ENCODE results near the gene PID1. TPM values are rescaled to one million over a fixed set of nuclear protein-coding genes. Genes with fewer than 3 reads are reported as not detected.

Gene PID1
- total and polyA plus RNA-seq, 10 donors, result 3.2 to 30.0 (median 14.7) TPM

GRCh38 chr2:229235131-229235914, 35.8 kb downstream of the PID1 start:
- intact Hi-C loops (cut with DNase I; ENCODE audit: low total_unique reads), result no loop called here
- Histone ChIP-seq H3K27ac (no peak overlapping the region), H3K9me3 (peaks cover 0 to 16% (median 7%) of the 10 kb centered on the region in 8 donors), H3K36me3 (no peaks in the 10 kb centered on the region), H3K4me3 (no peak overlapping the region), H3K4me1 (no peaks in the 10 kb centered on the region), H3K27me3 (replicated peaks in 1 of 7) (no peaks in the 10 kb centered on the region)
- DNase-seq, result no peak
- no peak for TF ChIP-seq POLR2AphosphoS5 (IDR thresholded peaks at IDR 0.05)
- TF ChIP-seq POLR2A (IDR thresholded peaks at IDR 0.05), result no peak
- TF ChIP-seq CTCF (IDR thresholded peaks at IDR 0.05 in 8 of 11, conservative IDR thresholded peaks at IDR 0.05 in 3 of 11), result no peak
- WGBS, 5 donors, result 63 to 69% (median 64%) methylated on average over 9 of the region's 9 CpGs

DNA sequence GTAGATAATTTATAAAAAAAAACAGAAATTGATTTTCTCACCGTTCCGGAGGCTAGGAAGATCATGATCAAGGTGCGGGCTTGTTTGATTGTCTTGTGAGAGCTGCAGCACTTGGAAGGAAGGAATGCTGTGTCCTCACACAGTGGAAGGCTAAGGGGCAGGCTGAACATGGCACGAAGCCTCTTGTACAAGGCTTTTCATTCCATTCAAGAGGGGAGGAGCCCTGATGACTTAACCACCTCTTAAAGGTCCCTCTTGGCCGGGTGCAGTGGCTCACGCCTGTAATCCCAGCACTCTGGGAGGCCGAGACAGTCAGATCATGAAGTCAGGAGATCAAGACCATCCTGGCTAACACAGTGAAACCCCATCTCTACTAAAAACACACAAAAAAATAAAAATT, 39.2 kb downstream of the PID1 start:
- DNase-seq, result no peak

DNA sequence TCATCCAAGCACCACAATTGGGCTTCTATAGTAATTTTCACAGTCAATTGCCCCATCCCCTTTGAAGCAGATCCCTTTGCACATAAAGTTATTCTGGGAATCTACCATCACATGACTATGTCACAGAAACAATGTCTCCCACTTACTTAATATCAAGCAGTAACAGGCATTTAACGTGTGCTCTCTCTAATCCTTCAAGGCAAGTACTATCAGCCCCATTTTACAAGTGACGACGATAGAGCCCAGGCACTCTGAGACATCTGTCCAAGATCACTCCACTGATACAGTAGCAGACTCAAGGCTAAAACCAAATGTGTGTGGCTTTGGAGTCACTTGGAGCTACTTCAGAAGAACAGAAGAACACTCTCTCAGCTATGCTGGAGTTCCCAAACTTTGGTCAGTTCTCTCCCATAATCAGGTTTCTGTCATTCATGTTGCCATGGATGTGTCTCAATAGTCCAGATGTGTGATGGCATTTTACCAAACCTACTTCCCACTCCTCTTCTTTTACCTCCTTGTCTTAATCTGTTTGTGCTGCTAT, 39.7 kb downstream of the PID1 start:
- H3K27ac ChIP-seq, result no peak overlapping the region

More for the DNA sequence above, 39.2 kb downstream of the PID1 start:
- intact Hi-C loops (cut with DNase I; ENCODE audit: low total_unique reads), result no loop called here
- Histone ChIP-seq H3K27me3 (replicated peaks in 1 of 7) (no peaks in the 10 kb centered on the region), H3K4me1 (no peaks in the 10 kb centered on the region), H3K27ac (no peak overlapping the region), H3K4me3 (no peak overlapping the region), H3K36me3 (no peaks in the 10 kb centered on the region), H3K9me3 (no peaks in the 10 kb centered on the region)
- 81 to 91% (median 85%) methylated on average over 7 of the region's 7 CpGs for WGBS, 5 donors
- TF ChIP-seq CTCF (IDR thresholded peaks at IDR 0.05 in 8 of 11, conservative IDR thresholded peaks at IDR 0.05 in 3 of 11) (no peak), POLR2A (IDR thresholded peaks at IDR 0.05) (no peak), POLR2AphosphoS5 (IDR thresholded peaks at IDR 0.05) (no peak)

More for the DNA sequence above, 39.7 kb downstream of the PID1 start:
- no peak for TF ChIP-seq CTCF (IDR thresholded peaks at IDR 0.05 in 8 of 11, conservative IDR thresholded peaks at IDR 0.05 in 3 of 11)
- no peak for TF ChIP-seq POLR2A (IDR thresholded peaks at IDR 0.05)
- no peak for TF ChIP-seq POLR2AphosphoS5 (IDR thresholded peaks at IDR 0.05)
- H3K4me1 ChIP-seq, result no peaks in the 10 kb centered on the region
- H3K4me3 ChIP-seq, result no peak overlapping the region
- intact Hi-C loops (cut with DNase I; ENCODE audit: low total_unique reads), result no loop called here
- WGBS, 5 donors, result 79 to 91% (median 86%) methylated on average over 3 of the region's 3 CpGs
- H3K27me3 ChIP-seq (replicated peaks in 1 of 7), result no peaks in the 10 kb centered on the region
- H3K9me3 ChIP-seq, result no peaks in the 10 kb centered on the region
- no peak for DNase-seq
- no peaks in the 10 kb centered on the region for H3K36me3 ChIP-seq
